HEK293 (cell line): ENCODE measurements around the gene MNT.

Experiments used
- CTCF ChIA-PET: fragments of 350-600 bp; formaldehyde crosslinking; extraction: SDS; loops from one replicate; lab custom pipeline; 2021; ENCODE audit warnings: antibody characterized with exemption; lab: Yijun Ruan, JAX
- POLR2A ChIA-PET: fragments of 300-600 bp; formaldehyde crosslinking; extraction: SDS; loops from one replicate; lab custom pipeline; 2020; ENCODE audit warnings: antibody characterized with exemption, inconsistent platforms; lab: Yijun Ruan, JAX
- H3K27ac ChIP-seq: fragments of 200-500 bp; sonication (Bioruptor generic); 2 replicates; pipeline ENCODE4 v1.5.1; 2014; ENCODE audit warnings: low read depth, low read length, control low read depth, inconsistent platforms; ENCODE audit errors: extremely low read depth
- H3K36me3 ChIP-seq, 2 experiments: fragments of 200-500 bp in 1 of 2; sonication (Bioruptor generic) in 1 of 2; 1 replicate in 1 of 2; 2 replicates in 1 of 2; pipeline ENCODE4 v1.5.1; 2014 to 2017; ENCODE audit warnings: inconsistent platforms in 2 of 2, low read length in 2 of 2; ENCODE audit not compliant: control insufficient read depth in 2 of 2, insufficient read depth in 1 of 2
- H3K4me1 ChIP-seq: fragments of 200-500 bp; sonication (Bioruptor generic); 2 replicates; pipeline ENCODE4 v1.5.1; 2014; ENCODE audit warnings: mild to moderate bottlenecking, low read length, inconsistent platforms; ENCODE audit not compliant: control insufficient read depth, insufficient read depth
- H3K4me3 ChIP-seq: 2 replicates; pipeline ENCODE4 v1.5.1; 2011; ENCODE audit warnings: low read depth, mild to moderate bottlenecking, control low read depth, low read length, moderate library complexity
- H3K9me3 ChIP-seq: fragments of 200-500 bp; sonication (Bioruptor generic); 2 replicates; pipeline ENCODE4 v1.5.1; 2014; ENCODE audit warnings: low read depth, low read length, inconsistent platforms; ENCODE audit not compliant: control insufficient read depth, insufficient read depth
- ATF2 ChIP-seq: fragments of 450-650 bp; formaldehyde crosslinking; IDR thresholded peaks from 2 replicates; pipeline ENCODE4 v1.5.1; 2016; ENCODE audit warnings: missing biosample characterization, missing genetic modification characterization, low read depth
- CTCF ChIP-seq: fragments of 450-650 bp; formaldehyde crosslinking; IDR thresholded peaks from 2 replicates; pipeline ENCODE4 v1.5.1; 2016; ENCODE audit warnings: missing biosample characterization, missing genetic modification characterization
- GLIS2 ChIP-seq: fragments of 450-650 bp; formaldehyde crosslinking; IDR thresholded peaks from 2 replicates; pipeline ENCODE4 v1.5.1; 2016; ENCODE audit warnings: missing biosample characterization, missing genetic modification characterization
- KLF9 ChIP-seq: fragments of 450-650 bp; formaldehyde crosslinking; IDR thresholded peaks from 2 replicates; pipeline ENCODE4 v1.5.1; 2016; ENCODE audit warnings: missing biosample characterization, missing genetic modification characterization, low read depth
- MEIS1 ChIP-seq: sonication (generic); formaldehyde crosslinking; IDR thresholded peaks from 2 replicates; pipeline ENCODE4 v1.8.1; 2022; ENCODE audit warnings: missing genetic modification reagents, mild to moderate bottlenecking, borderline replicate concordance
- MZF1 ChIP-seq: fragments of 450-650 bp; formaldehyde crosslinking; IDR thresholded peaks from 2 replicates; pipeline ENCODE4 v1.5.1; 2017; ENCODE audit warnings: missing biosample characterization, missing genetic modification characterization, borderline replicate concordance
- SP2 ChIP-seq: fragments of 450-650 bp; formaldehyde crosslinking; IDR thresholded peaks from 2 replicates; pipeline ENCODE4 v1.5.1; 2016; ENCODE audit warnings: missing biosample characterization, missing genetic modification characterization
- YY2 ChIP-seq: fragments of 450-650 bp; formaldehyde crosslinking; IDR thresholded peaks from 2 replicates; pipeline ENCODE4 v1.5.1; 2016; ENCODE audit warnings: missing biosample characterization, missing genetic modification characterization
- ZBTB11 ChIP-seq: fragments of 450-650 bp; formaldehyde crosslinking; conservative IDR thresholded peaks from 2 replicates; pipeline ENCODE4 v1.5.1; 2016; ENCODE audit warnings: low read depth, missing biosample characterization, missing genetic modification characterization
- ZBTB17 ChIP-seq: fragments of 450-650 bp; formaldehyde crosslinking; IDR thresholded peaks from 2 replicates; pipeline ENCODE4 v1.5.1; 2016; ENCODE audit warnings: missing biosample characterization, missing genetic modification characterization
- ZBTB21 ChIP-seq: fragments of 450-650 bp; formaldehyde crosslinking; IDR thresholded peaks from 2 replicates; pipeline ENCODE4 v1.5.1; 2017; ENCODE audit warnings: missing biosample characterization, missing genetic modification characterization
- ZBTB7A ChIP-seq: fragments of 450-650 bp; formaldehyde crosslinking; IDR thresholded peaks from 2 replicates; pipeline ENCODE4 v1.5.1; 2016; ENCODE audit warnings: low read depth, missing biosample characterization, missing genetic modification characterization
- ZNF121 ChIP-seq: fragments of 450-650 bp; formaldehyde crosslinking; IDR thresholded peaks from 2 replicates; pipeline ENCODE4 v1.5.1; 2016; ENCODE audit warnings: missing biosample characterization, missing genetic modification characterization
- ZNF138 ChIP-seq: fragments of 450-650 bp; formaldehyde crosslinking; IDR thresholded peaks from 2 replicates; pipeline ENCODE4 v1.5.1; 2016; ENCODE audit warnings: missing biosample characterization, missing genetic modification characterization, borderline replicate concordance
- ZNF157 ChIP-seq: fragments of 450-650 bp; formaldehyde crosslinking; IDR thresholded peaks from 2 replicates; pipeline ENCODE4 v1.5.1; 2016; ENCODE audit warnings: missing biosample characterization, missing genetic modification characterization
- ZNF341 ChIP-seq: fragments of 450-650 bp; formaldehyde crosslinking; IDR thresholded peaks from 2 replicates; pipeline ENCODE4; 2016; ENCODE audit warnings: low read depth, missing biosample characterization, missing genetic modification characterization
- ZNF398 ChIP-seq: fragments of 450-650 bp; formaldehyde crosslinking; IDR thresholded peaks from 2 replicates; pipeline ENCODE4 v1.5.1; 2017; ENCODE audit warnings: missing biosample characterization, missing genetic modification characterization
- ZNF423 ChIP-seq: fragments of 450-650 bp; formaldehyde crosslinking; IDR thresholded peaks from 2 replicates; pipeline ENCODE4 v1.5.1; 2016; ENCODE audit warnings: missing biosample characterization, missing genetic modification characterization
- ZNF473 ChIP-seq: fragments of 450-650 bp; formaldehyde crosslinking; IDR thresholded peaks from 2 replicates; pipeline ENCODE4 v1.5.1; 2017; ENCODE audit warnings: missing biosample characterization, missing genetic modification characterization
- ZNF510 ChIP-seq: fragments of 450-650 bp; formaldehyde crosslinking; IDR thresholded peaks from 2 replicates; pipeline ENCODE4 v1.5.1; 2018; ENCODE audit warnings: mild to moderate bottlenecking, missing genetic modification characterization, missing biosample characterization; ENCODE audit not compliant: insufficient replicate concordance
- ZNF600 ChIP-seq: fragments of 450-650 bp; formaldehyde crosslinking; IDR thresholded peaks from 2 replicates; pipeline ENCODE4 v1.5.1; 2016; ENCODE audit warnings: missing biosample characterization, missing genetic modification characterization
- ZNF776 ChIP-seq: fragments of 450-650 bp; formaldehyde crosslinking; IDR thresholded peaks from 2 replicates; pipeline ENCODE4 v1.5.0; 2017; ENCODE audit warnings: missing biosample characterization, missing genetic modification characterization, borderline replicate concordance
- ZSCAN18 ChIP-seq: fragments of 450-650 bp; formaldehyde crosslinking; IDR thresholded peaks from 2 replicates; pipeline ENCODE4 v1.5.1; 2016; ENCODE audit warnings: missing biosample characterization, missing genetic modification characterization
- ZSCAN23 ChIP-seq: fragments of 450-650 bp; formaldehyde crosslinking; IDR thresholded peaks from 2 replicates; pipeline ENCODE4 v1.5.1; 2016; ENCODE audit warnings: missing biosample characterization, missing genetic modification characterization
- ZXDB ChIP-seq: fragments of 450-650 bp; formaldehyde crosslinking; IDR thresholded peaks from 2 replicates; pipeline ENCODE4 v1.5.1; 2016; ENCODE audit warnings: missing biosample characterization, missing genetic modification characterization

MNT gene

GRCh38 chr17:2388683-2389055, 12.2 kb downstream of the MNT start:
- Histone ChIP-seq H3K27ac (no peak overlapping the region), H3K9me3 (no peaks in the 10 kb centered on the region)
- TF ChIP-seq ZXDB (tag by site-specific recombination) (no peak), ZNF398 (no peak), ZNF423 (tag by site-specific recombination) (no peak), ZNF341 (tag by site-specific recombination) (peak; percentile 26; the same call in 1 of the 2 replicates), ZSCAN23 (no peak), ZNF776 (no peak), ZNF138 (tag by site-specific recombination) (no peak), ZNF473 (tag by site-specific recombination) (no peak), ATF2 (tag by site-specific recombination) (no peak), CTCF (tag by site-specific recombination) (0 out of 2 replicates have a peak, but pooled peaks have one; percentile 41), YY2 (tag by site-specific recombination) (no peak)
- TF ChIP-seq, all 188 proteins: peak for 2
- ChIA-PET CTCF (interaction anchor here (0.5 to 12.5 kb wide), 3 partner anchors 11 to 29 kb away, joined by 3 to 470 read pairs (median 4); no protein-coding TSS in a partner anchor), POLR2A (interaction anchor here (1.5 kb wide), 1 partner anchor 12 kb away, joined by 8 read pairs; the partner anchor contains the start of gene MNT)
- Histone ChIP-seq H3K4me3 (no peak overlapping the region), H3K36me3 (peaks cover 0 to 10% of the 10 kb centered on the region in 2 experiments; a peak in 2 of 3 replicates), H3K4me1 (peaks cover 17% of the 10 kb centered on the region)

GRCh38 chr17:2388020-2388682, 12.7 kb downstream of the MNT start:
- TF ChIP-seq MEIS1 (CRISPR knock-in tag) (no peak), ZBTB7A (tag by site-specific recombination) (no peak), SP2 (no peak), ZBTB11 (no peak), KLF9 (tag by site-specific recombination) (peak; percentile 35; the same call in 1 of the 2 replicates), ZBTB21 (no peak), GLIS2 (tag by site-specific recombination) (0 out of 2 replicates have a peak, but pooled peaks have one; percentile 13), ZSCAN18 (tag by site-specific recombination) (no peak), ZBTB17 (tag by site-specific recombination) (no peak), ZNF600 (tag by site-specific recombination) (peak; percentile 39; the same call in 1 of the 2 replicates), ZNF157 (tag by site-specific recombination) (no peak), ZNF510 (tag by site-specific recombination) (no peak), ZNF121 (tag by site-specific recombination) (no peak), MZF1 (no peak)
- peaks cover 0 to 10% of the 10 kb centered on the region in 2 experiments; a peak in 2 of 3 replicates for H3K36me3 ChIP-seq
- no peaks in the 10 kb centered on the region for H3K9me3 ChIP-seq
- H3K4me1 ChIP-seq, result peaks cover 21% of the 10 kb centered on the region
- ChIA-PET POLR2A (interaction anchor here (1.5 kb wide), 1 partner anchor 12 kb away, joined by 8 read pairs; the partner anchor contains the start of gene MNT), CTCF (interaction anchor here (0.5 to 12.5 kb wide), 5 partner anchors 10 to 55 kb away, joined by 3 to 470 read pairs (median 3); no protein-coding TSS in a partner anchor)
- H3K27ac ChIP-seq, result no peak overlapping the region
- no peak overlapping the region for H3K4me3 ChIP-seq
